Loucy (cell line): ENCODE results near the gene HPX.

ENCODE experiments used
- H2AFZ ChIP-seq: fragments of 200-600 bp; sonication (generic); 2 replicates; pipeline ENCODE4 v1.6.0; 2016; ENCODE audit warnings: antibody characterized with exemption, mild to moderate bottlenecking, low read length, moderate library complexity
- H3F3A ChIP-seq: fragments of 200-600 bp; 2 replicates; pipeline ENCODE4 v1.6.0; 2016; ENCODE audit warnings: antibody characterized with exemption, low read depth, mild to moderate bottlenecking
- H3K27me3 ChIP-seq: fragments of 200-600 bp; sonication (generic); 2 replicates; pipeline ENCODE4 v1.6.1; 2014; ENCODE audit warnings: low read length, mild to moderate bottlenecking; ENCODE audit not compliant: insufficient read depth, poor library complexity, severe bottlenecking
- H3K36me3 ChIP-seq: fragments of 200-600 bp; sonication (generic); 2 replicates; pipeline ENCODE4 v1.6.1; 2016; ENCODE audit warnings: low read length; ENCODE audit not compliant: insufficient read depth
- H3K4me1 ChIP-seq: fragments of 200-600 bp; sonication (generic); 2 replicates; pipeline ENCODE4 v1.5.1; 2014; ENCODE audit warnings: low read length, mild to moderate bottlenecking; ENCODE audit not compliant: insufficient read depth, poor library complexity, severe bottlenecking
- H3K4me2 ChIP-seq: fragments of 200-600 bp; sonication (generic); 2 replicates; pipeline ENCODE4 v1.6.0; 2014; ENCODE audit warnings: antibody characterized with exemption, low read length, low read depth, mild to moderate bottlenecking; ENCODE audit not compliant: poor library complexity, severe bottlenecking
- H3K4me3 ChIP-seq: fragments of 200-600 bp; sonication (generic); 2 replicates; pipeline ENCODE4 v1.5.1; 2014; ENCODE audit warnings: low read length, mild to moderate bottlenecking, mixed read lengths; ENCODE audit not compliant: poor library complexity, severe bottlenecking
- H3K79me2 ChIP-seq: fragments of 200-600 bp; sonication (generic); 2 replicates; pipeline ENCODE4 v1.6.1; 2014; ENCODE audit warnings: low read length; ENCODE audit not compliant: insufficient read depth
- H3K9ac ChIP-seq: fragments of 200-600 bp; sonication (generic); 2 replicates; pipeline ENCODE4 v1.6.0; 2014; ENCODE audit warnings: mild to moderate bottlenecking, low read depth, low read length, moderate library complexity; ENCODE audit not compliant: poor library complexity, severe bottlenecking
- H3K9me2 ChIP-seq: fragments of 200-600 bp; sonication (generic); replicated peaks from 2 replicates; pipeline ENCODE4 v1.6.1; 2016; ENCODE audit warnings: low read depth, low read length, mixed read lengths
- H3K9me3 ChIP-seq: fragments of 200-600 bp; sonication (generic); 2 replicates; pipeline ENCODE4 v1.6.1; 2014; ENCODE audit warnings: mild to moderate bottlenecking, antibody characterized with exemption, low read length, low read depth; ENCODE audit not compliant: insufficient read depth
- H4K20me1 ChIP-seq: fragments of 200-600 bp; sonication (generic); 2 replicates; pipeline ENCODE4 v1.6.0; 2014; ENCODE audit warnings: antibody characterized with exemption, low read length, mild to moderate bottlenecking; ENCODE audit not compliant: insufficient read depth, poor library complexity, severe bottlenecking
- EZH2phosphoT487 ChIP-seq: fragments of 200-600 bp; IDR thresholded peaks from 2 replicates; pipeline ENCODE4 v1.6.1; 2018; ENCODE audit warnings: antibody characterized with exemption, mild to moderate bottlenecking, moderate library complexity, borderline replicate concordance
- TF ChIP-seq, protein P1 (sequence below): fragments of 200-600 bp; sonication (generic); conservative IDR thresholded peaks from 2 replicates; pipeline ENCODE4 v1.5.1; 2014; ENCODE audit warnings: mild to moderate bottlenecking, antibody characterized with exemption, low read length

Gene HPX

DNA sequence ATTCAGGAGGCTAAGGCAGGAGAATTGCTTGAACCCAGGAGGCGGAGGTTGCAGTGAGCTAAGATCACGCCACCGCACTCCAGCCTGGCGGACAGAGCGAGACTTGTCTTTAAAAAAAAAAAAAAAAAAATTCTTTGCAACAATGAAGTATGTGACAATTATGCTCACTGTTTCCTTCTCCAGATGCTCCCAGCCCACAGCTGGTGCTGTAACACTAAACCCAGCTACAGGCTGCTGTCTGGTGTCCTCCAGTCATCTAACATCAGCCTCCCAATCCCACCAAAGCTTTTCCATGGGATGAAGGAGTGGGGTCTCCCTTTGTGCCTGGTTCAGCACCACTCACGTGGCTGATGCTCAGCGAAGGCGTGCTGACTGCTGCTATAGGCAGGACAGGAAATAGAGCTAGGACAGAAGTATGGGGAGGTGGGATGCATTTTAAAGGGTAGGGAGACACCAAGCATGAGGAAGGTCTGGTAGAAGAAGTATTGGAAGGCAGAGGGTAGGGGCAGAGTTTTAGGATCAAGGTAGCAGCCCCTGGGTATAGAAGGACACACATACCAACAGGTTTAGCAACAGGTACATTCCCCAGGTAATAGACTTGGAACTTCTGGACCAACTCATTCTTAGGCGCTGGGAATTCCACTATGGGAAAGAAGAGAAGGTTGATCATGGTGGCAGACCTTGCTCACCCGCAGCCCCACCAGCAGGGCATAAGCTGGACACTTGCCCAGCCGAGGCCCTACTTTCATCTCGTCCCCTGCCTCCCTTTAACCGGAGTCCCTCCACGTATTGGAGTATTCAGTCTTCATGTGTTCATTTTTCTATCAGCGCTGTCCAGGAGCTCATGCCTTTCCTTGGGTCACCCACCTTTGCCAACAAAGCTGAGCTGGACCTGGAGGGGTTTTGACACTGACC is 40.1 kb downstream of the HPX start:
- Histone ChIP-seq H3K4me1 (peaks cover 34% of the 10 kb centered on the region), H3K36me3 (no peaks in the 10 kb centered on the region), H4K20me1 (no peaks in the 10 kb centered on the region), H3K27me3 (no peaks in the 10 kb centered on the region), H3F3A (no peaks in the 10 kb centered on the region), H2AFZ (no peak overlapping the region), H3K9me3 (no peaks in the 10 kb centered on the region), H3K4me3 (no peak overlapping the region), H3K9ac (no peak overlapping the region), H3K79me2 (no peaks in the 10 kb centered on the region), H3K9me2 (no peaks in the 10 kb centered on the region), H3K4me2 (no peak overlapping the region)
- no peak for TF ChIP-seq EZH2phosphoT487
- TF ChIP-seq, protein P1, sequence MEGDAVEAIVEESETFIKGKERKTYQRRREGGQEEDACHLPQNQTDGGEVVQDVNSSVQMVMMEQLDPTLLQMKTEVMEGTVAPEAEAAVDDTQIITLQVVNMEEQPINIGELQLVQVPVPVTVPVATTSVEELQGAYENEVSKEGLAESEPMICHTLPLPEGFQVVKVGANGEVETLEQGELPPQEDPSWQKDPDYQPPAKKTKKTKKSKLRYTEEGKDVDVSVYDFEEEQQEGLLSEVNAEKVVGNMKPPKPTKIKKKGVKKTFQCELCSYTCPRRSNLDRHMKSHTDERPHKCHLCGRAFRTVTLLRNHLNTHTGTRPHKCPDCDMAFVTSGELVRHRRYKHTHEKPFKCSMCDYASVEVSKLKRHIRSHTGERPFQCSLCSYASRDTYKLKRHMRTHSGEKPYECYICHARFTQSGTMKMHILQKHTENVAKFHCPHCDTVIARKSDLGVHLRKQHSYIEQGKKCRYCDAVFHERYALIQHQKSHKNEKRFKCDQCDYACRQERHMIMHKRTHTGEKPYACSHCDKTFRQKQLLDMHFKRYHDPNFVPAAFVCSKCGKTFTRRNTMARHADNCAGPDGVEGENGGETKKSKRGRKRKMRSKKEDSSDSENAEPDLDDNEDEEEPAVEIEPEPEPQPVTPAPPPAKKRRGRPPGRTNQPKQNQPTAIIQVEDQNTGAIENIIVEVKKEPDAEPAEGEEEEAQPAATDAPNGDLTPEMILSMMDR: no peak

DNA sequence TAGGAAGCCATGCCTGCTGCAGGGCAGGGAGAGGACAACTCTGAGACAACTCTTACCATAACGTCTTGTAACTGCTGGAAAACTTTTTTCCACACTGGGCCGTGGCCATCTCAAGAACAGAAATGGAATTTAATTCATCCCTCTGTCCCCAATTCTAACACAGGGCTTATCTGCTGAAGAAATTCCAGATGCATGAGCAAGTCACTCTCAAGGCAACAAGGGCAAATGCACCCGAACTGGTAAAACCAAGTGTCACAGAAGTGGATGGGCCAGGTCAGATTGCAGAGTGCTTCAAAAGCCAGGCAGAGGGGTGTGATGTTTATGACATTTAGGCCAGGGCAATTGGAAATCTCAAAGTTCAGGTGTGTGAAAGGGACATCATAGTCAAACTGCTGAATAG is 43.2 kb downstream of the HPX start:
- Histone ChIP-seq H3K9me2 (no peaks in the 10 kb centered on the region), H3K36me3 (no peaks in the 10 kb centered on the region), H3K4me2 (no peak overlapping the region), H3K4me3 (no peak overlapping the region), H3K4me1 (peaks cover 14% of the 10 kb centered on the region), H3K9me3 (no peaks in the 10 kb centered on the region), H3K27me3 (no peaks in the 10 kb centered on the region), H3K79me2 (no peaks in the 10 kb centered on the region), H3K9ac (no peak overlapping the region), H3F3A (no peaks in the 10 kb centered on the region), H4K20me1 (no peaks in the 10 kb centered on the region), H2AFZ (no peak overlapping the region)
- TF ChIP-seq, protein P1: no peak
- no peak for TF ChIP-seq EZH2phosphoT487

DNA sequence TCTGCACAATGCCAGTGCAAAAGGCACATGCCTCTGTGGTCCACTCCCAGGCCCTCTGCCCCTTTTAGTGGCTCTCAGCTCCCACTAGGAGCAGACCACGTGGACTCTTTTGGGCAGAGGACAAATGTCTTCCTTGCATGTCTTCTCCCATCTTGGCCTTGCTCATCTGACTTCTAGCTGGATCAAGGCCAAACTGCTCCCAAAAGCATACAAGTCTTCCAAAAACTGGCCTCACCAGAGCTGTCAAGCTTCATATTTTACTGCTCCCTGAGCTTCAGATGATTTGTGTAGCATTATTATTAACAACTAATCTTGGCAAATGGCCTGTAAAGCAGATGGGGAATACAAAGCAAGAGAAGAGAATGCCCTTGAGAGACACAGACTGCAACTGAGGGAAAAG is 43.6 kb downstream of the HPX start:
- Histone ChIP-seq H3K4me1 (peaks cover 9% of the 10 kb centered on the region), H2AFZ (no peak overlapping the region), H3K4me3 (no peak overlapping the region), H4K20me1 (no peaks in the 10 kb centered on the region), H3K79me2 (no peaks in the 10 kb centered on the region), H3K9me2 (no peaks in the 10 kb centered on the region), H3K9ac (no peak overlapping the region), H3K4me2 (no peak overlapping the region), H3K9me3 (no peaks in the 10 kb centered on the region), H3K27me3 (no peaks in the 10 kb centered on the region), H3F3A (no peaks in the 10 kb centered on the region), H3K36me3 (no peaks in the 10 kb centered on the region)
- no peak for TF ChIP-seq EZH2phosphoT487
- TF ChIP-seq, protein P1: no peak
